ENCODE data around the gene BACH2. TPM values are rescaled to one million over a fixed set of nuclear protein-coding genes. Genes with fewer than 3 reads are reported as not detected.

BACH2 gene
- polyA plus RNA-seq, 1 of the 3 experiments (the other 2 are of a cell fraction): 0.46 TPM

GRCh38 chr6:90045535-90045934, 251.1 kb downstream of the BACH2 start:
- Histone ChIP-seq H3K36me3 (replicated peaks in 1 of 2; ENCODE audit: control insufficient read depth in 1 of 2, insufficient read depth in 2 of 2, low read length in 1 of 2) (no peaks in the 10 kb centered on the region), H4K20me1 (ENCODE audit: insufficient read depth) (no peaks in the 10 kb centered on the region), H3K9ac (no peak overlapping the region), H2AFZ (ENCODE audit: low read depth) (no peak overlapping the region), H3K27me3 (ENCODE audit: insufficient read depth) (no peaks in the 10 kb centered on the region), H3F3A (replicated peaks; ENCODE audit: insufficient read depth) (no peaks in the 10 kb centered on the region), H3K4me3 (ENCODE audit: low read depth in 2 of 2, low read length in 1 of 2) (no peak overlapping the region), H3K79me2 (ENCODE audit: insufficient read depth) (no peaks in the 10 kb centered on the region), H3K27ac (ENCODE audit: low read depth in 2 of 2, low read length in 1 of 2) (peak overlapping the region in 1 of 2 experiments; percentile 38; a peak in 2 of 4 replicates), H3K4me1 (ENCODE audit: control insufficient read depth in 1 of 2, insufficient read depth in 2 of 2, low read depth in 1 of 2, low read length in 1 of 2) (peaks cover 3 to 13% of the 10 kb centered on the region in 2 experiments; a peak in 2 of 4 replicates), H3K9me2 (no peaks in the 10 kb centered on the region), H3K9me3 (no peaks in the 10 kb centered on the region), H3K4me2 (no peak overlapping the region)
- 97% methylated on average over 2 of the region's 2 CpGs for WGBS (ENCODE audit: low lambda C conversion rate)
- no peak for DNase-seq
- TF ChIP-seq PBX3 (IDR thresholded peaks at IDR 0.05): no peak
- no peak for TF ChIP-seq GATA2 (CRISPR knock-in tag; IDR thresholded peaks at IDR 0.05)
- no peak for TF ChIP-seq POLR2AphosphoS5 (IDR thresholded peaks at IDR 0.05; ENCODE audit: low read depth, low read length)
- no peak for TF ChIP-seq NRF1 (IDR thresholded peaks at IDR 0.05; ENCODE audit: low read depth, low read length)
- CTCF ChIA-PET: no interaction called here
- POLR2A ChIA-PET: no interaction called here

GRCh38 chr6:90044833-90045381, 251.7 kb downstream of the BACH2 start:
- H3K36me3 ChIP-seq (replicated peaks in 1 of 2; ENCODE audit: control insufficient read depth in 1 of 2, insufficient read depth in 2 of 2, low read length in 1 of 2): no peaks in the 10 kb centered on the region
- ChIA-PET CTCF (interaction anchor here (1.1 kb wide), 1 partner anchor 10 kb away, joined by 3 read pairs; no protein-coding TSS in a partner anchor), POLR2A (no interaction called here)
- no peak overlapping the region for H2AFZ ChIP-seq (ENCODE audit: low read depth)
- peaks cover 3 to 13% of the 10 kb centered on the region in 2 experiments; a peak in 3 of 4 replicates for H3K4me1 ChIP-seq (ENCODE audit: control insufficient read depth in 1 of 2, insufficient read depth in 2 of 2, low read depth in 1 of 2, low read length in 1 of 2)
- H3F3A ChIP-seq (replicated peaks; ENCODE audit: insufficient read depth): peaks cover 2% of the 10 kb centered on the region
- no peaks in the 10 kb centered on the region for H4K20me1 ChIP-seq (ENCODE audit: insufficient read depth)
- no peak for DNase-seq
- H3K4me2 ChIP-seq: no peak overlapping the region; the same call in 1 of the 2 replicates
- H3K4me3 ChIP-seq (ENCODE audit: low read depth in 2 of 2, low read length in 1 of 2): no peak overlapping the region
- H3K9me2 ChIP-seq: no peaks in the 10 kb centered on the region
- H3K9me3 ChIP-seq: no peaks in the 10 kb centered on the region
- no peaks in the 10 kb centered on the region for H3K79me2 ChIP-seq (ENCODE audit: insufficient read depth)
- H3K9ac ChIP-seq: no peak overlapping the region
- WGBS (ENCODE audit: low lambda C conversion rate): 45% methylated on average over 3 of the region's 3 CpGs
- peak overlapping the region in 1 of 2 experiments; percentile 38; a peak in 2 of 4 replicates for H3K27ac ChIP-seq (ENCODE audit: low read depth in 2 of 2, low read length in 1 of 2)
- no peaks in the 10 kb centered on the region for H3K27me3 ChIP-seq (ENCODE audit: insufficient read depth)
- TF ChIP-seq SIN3A (IDR thresholded peaks at IDR 0.05; ENCODE audit: borderline replicate concordance, low read depth, low read length) (no peak), MEF2A (IDR thresholded peaks at IDR 0.05; ENCODE audit: borderline replicate concordance, low read depth) (peak; percentile 26; the same call in 1 of the 2 replicates), PBX3 (IDR thresholded peaks at IDR 0.05) (peak; percentile 79), CHD2 (IDR thresholded peaks at IDR 0.05; ENCODE audit: low read length, partially characterized antibody) (no peak), MXI1 (IDR thresholded peaks at IDR 0.05; ENCODE audit: low read depth, low read length) (no peak), MAX (IDR thresholded peaks at IDR 0.05; ENCODE audit: low read depth) (no peak), GABPA (IDR thresholded peaks at IDR 0.05; ENCODE audit: low read depth) (no peak), TEAD4 (IDR thresholded peaks at IDR 0.05; ENCODE audit: borderline replicate concordance, insufficient read depth) (peak; percentile 72; the same call in 1 of the 2 replicates), SMC3 (IDR thresholded peaks at IDR 0.05; ENCODE audit: low read depth, low read length) (no peak), NFIC (IDR thresholded peaks at IDR 0.05; ENCODE audit: borderline replicate concordance) (peak; percentile 77), TCF12 (IDR thresholded peaks at IDR 0.05) (peak; percentile 91), JUND (IDR thresholded peaks at IDR 0.05) (peak; percentile 87), EP300 (IDR thresholded peaks at IDR 0.05; ENCODE audit: borderline replicate concordance in 1 of 2, low read depth in 1 of 2, low read length in 1 of 2) (peak in 1 of 2 experiments; percentile 92; a peak in 2 of 4 replicates), RAD21 (IDR thresholded peaks at IDR 0.05; ENCODE audit: low read length) (no peak), ZBTB33 (IDR thresholded peaks at IDR 0.05; ENCODE audit: borderline replicate concordance, low read depth) (0 out of 2 replicates have a peak, but pooled peaks have one; percentile 34), RCOR1 (IDR thresholded peaks at IDR 0.05; ENCODE audit: low read length) (no peak), ELF1 (IDR thresholded peaks at IDR 0.05) (no peak), YY1 (IDR thresholded peaks at IDR 0.05; ENCODE audit: low read depth) (peak; percentile 41; the same call in 1 of the 2 replicates), IRF3 (IDR thresholded peaks at IDR 0.05; ENCODE audit: low read depth, low read length) (no peak), GATA2 (CRISPR knock-in tag; IDR thresholded peaks at IDR 0.05) (no peak), NRF1 (IDR thresholded peaks at IDR 0.05; ENCODE audit: low read depth, low read length) (no peak), RFX5 (IDR thresholded peaks at IDR 0.05; ENCODE audit: low read length) (no peak)

All from SK-N-SH (cell line).